PC-9 (cell line): Measurements from ENCODE around the gene LRMDA.

ENCODE experiments used
- CTCF ChIP-seq: fragments of 200-600 bp; sonication (generic); conservative IDR thresholded peaks from 2 replicates; pipeline ENCODE4 v1.6.1; 2017; ENCODE audit warnings: mixed run types, antibody characterized with exemption, mild to moderate bottlenecking, moderate library complexity
- EZH2 ChIP-seq: fragments of 200-600 bp; sonication (generic); IDR thresholded peaks from 2 replicates; pipeline ENCODE4 v1.8.0; 2017; ENCODE audit warnings: antibody characterized with exemption, low read depth

GRCh38 chr10:75764974-75765788, 333.8 kb downstream of the LRMDA start:
- TF ChIP-seq CTCF (no peak), EZH2 (no peak)
